NCI-H1092 (cell line): ENCODE results near the gene FBXL4.
A peak's percentile ranks its signal among the peaks of the same experiment; 100 is the strongest.

Source experiments
- DNase-seq: peaks from one replicate; lab custom pipeline; 2025; lab: John Stamatoyannopoulos, UW

Gene FBXL4

GRCh38 chr6:98947411-98948292, at the start of gene FBXL4:
Gene FBXL4 (minus strand): TSS chr6:98947946. CDS start chr6:98926988, 20,958 bp downstream.
- DNase-seq: peak; percentile 54

DNA sequence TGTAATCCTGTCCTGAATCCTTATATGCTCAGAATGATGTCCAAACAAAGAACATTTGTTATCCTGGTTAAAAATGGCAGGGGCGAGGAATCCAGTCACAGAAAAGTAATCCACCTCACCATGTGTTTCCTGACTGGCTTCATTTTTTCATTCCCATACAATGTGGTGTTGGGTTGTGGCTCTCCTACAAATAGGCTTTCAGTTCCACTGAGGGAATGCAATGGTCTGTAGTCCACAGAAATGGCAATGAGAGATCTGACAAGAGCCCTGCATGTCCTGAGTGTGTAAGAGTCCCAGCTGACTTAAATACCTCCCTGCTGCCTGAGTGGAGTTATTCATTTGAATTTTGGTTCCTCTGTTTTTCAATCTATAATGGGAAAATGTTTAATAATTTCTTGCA, 47.4 kb upstream of the FBXL4 start:
- no peak for DNase-seq

DNA sequence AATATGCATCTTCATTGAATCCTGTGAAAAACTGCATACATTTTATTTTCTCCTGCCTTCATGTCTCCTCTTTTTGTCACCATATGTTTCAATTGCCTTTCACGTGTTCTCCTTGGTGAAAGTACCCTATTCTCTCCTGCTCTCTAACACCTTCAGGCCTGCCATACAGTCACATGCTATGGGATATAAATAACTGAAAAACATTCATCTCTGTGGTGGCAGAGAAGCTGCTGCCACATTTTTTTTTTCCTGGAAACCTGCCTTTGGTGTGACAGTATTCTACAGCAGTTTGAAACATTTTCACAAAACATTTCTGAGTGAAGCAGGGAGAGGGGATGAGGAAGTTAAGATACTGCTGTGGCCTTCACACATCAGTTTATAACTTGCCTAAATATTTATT, 44.8 kb upstream of the FBXL4 start:
- no peak for DNase-seq

- DNase-seq: no peak
These were observed 38.4 kb upstream of the FBXL4 start for GRCh38 chr6:98986071-98986615.

- no peak for DNase-seq
These were observed 37.6 kb upstream of the FBXL4 start for GRCh38 chr6:98985391-98985790.

GRCh38 chr6:98984121-98984520, 36.4 kb upstream of the FBXL4 start:
- no peak for DNase-seq

DNA sequence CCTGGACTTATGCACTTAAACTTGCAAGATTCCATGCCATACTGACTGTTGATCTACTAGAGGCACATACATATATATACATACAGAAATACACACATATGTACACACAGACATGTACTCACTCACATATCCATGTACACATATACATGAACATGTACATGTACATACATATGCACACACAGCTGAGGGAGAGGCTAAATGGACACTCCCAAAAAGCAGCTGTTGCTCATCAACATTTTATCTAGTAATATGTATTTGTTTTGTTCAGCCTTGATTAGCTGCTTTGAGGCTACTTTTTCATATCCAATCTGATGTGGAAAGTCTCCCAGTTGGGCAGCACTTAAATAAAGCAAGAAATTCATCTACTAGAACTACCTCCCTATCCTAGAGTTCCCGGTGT, 33.7 kb upstream of the FBXL4 start:
- no peak for DNase-seq

DNA sequence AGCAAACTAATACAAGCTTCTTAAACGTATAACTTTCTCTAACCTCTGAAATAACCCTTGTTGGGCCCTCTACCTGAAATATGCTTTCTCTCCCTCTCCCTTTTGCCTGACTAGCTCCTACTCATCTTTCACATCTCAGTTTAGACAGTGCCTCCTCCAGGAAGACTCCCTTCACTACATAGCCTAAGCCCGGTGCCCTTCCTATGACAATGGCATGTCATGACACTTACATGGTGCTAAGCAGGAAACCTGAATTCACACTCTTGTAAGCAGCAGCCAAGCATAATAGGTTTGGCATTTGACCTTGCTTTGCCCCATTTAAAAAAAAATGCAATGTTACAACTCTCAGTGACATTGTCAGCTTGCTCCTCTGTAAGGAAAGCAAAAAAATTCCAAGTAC, 33.1 kb upstream of the FBXL4 start:
- DNase-seq: no peak

- DNase-seq: no peak
These were observed 30.0 kb upstream of the FBXL4 start for GRCh38 chr6:98977671-98978292.

DNA sequence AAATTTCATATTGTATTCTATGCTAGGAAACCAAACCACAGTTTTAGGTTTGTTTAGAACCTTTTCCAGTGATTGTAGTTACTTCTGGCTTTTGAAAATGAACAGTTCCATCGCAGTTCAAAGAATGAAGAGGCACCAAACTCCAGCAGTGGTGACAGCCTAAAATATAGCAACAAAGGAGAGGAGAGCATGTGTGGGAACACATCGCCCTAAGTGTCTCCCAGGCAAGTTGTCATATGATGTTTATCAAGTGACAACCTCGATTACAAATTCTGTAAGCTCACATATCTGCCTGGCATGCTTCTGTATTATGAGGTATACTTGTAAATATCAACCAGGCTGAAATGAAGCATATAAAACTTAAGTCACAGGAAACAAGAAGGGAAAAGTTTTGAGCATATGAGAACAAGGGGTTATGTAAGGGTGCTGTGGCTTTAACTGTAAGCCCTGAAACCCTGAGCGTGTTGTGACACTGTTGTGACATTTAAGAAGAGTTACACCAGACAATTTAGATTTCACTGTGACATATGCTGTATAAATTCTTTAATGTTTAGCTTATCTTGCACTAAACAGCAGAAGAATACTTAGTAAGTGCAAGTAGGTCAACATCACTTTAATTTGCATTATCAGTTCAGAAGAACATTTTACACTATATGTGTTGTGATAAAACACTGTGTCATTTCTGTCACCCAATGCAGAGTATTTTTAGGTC, 29.1 kb upstream of the FBXL4 start:
- DNase-seq: no peak

DNA sequence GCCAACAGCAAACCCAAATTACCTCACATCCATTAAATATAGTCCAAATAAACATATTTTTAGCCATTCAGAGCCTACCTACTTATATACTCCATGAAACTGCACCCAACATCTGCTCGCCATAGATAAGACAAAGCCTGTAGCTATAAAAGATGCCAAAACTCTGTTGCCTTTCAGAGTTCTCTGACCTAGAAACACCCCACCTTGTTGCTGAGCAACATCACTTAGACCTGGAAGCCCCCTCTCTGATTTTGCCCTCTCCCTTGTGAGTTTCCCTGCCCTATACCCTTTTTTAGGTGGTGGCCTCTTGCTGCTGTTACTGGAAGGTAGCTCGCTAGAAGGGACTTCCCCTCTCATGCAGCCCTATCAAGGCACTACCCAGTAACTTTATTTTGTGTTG, 27.7 kb upstream of the FBXL4 start:
- DNase-seq: no peak

DNA sequence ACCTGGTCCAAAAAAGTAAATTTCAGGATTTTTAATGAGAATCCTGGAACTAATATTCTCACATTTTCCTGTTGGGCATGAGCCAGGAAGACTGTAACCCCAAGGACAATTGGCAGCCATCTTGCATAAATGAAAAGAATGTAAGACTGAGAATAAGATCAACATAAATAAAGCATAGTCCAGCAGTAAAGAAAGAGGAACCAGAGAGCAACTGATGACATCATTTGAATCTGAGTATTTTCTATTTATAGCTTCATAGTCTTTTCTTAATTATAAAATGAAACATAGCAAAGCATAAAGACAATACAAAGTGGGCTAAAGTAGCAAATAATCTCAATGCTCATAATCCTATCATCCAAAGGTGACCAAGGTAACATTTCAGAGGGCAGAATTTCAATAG, 26.6 kb upstream of the FBXL4 start:
- no peak for DNase-seq

GRCh38 chr6:98973571-98973970, 25.8 kb upstream of the FBXL4 start:
- no peak for DNase-seq

GRCh38 chr6:98971303-98971702, 23.6 kb upstream of the FBXL4 start:
- DNase-seq: no peak

DNA sequence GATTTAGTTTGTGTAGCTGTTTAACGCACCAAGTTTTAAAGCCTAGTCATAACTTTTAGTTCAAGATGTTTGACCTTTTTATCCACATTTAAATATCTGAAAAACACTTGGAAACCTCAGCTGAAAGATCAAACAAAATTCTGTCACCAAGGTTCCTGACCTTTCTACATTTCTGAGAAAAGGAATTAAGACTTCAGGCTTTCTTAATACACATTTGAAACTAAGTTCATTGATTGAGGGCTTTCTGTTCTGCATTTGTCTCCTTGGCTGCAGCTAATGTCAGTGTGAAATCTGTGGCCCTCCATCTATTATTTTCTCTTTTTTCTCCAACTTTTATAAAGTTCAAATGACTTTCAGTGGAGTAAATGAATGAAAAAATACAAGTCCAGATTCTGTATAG, 22.7 kb upstream of the FBXL4 start:
- no peak for DNase-seq

- DNase-seq: no peak
These were observed 19.9 kb upstream of the FBXL4 start for GRCh38 chr6:98967616-98968015.

- DNase-seq: no peak
These were observed 11.9 kb upstream of the FBXL4 start for GRCh38 chr6:98959631-98960030.

- no peak for DNase-seq
These were observed 11.0 kb upstream of the FBXL4 start for GRCh38 chr6:98958776-98959175.

- no peak for DNase-seq
These were observed 9.7 kb upstream of the FBXL4 start for GRCh38 chr6:98957450-98957849.

- no peak for DNase-seq
These were observed 1.8 kb upstream of the FBXL4 start for GRCh38 chr6:98949589-98949988.

DNA sequence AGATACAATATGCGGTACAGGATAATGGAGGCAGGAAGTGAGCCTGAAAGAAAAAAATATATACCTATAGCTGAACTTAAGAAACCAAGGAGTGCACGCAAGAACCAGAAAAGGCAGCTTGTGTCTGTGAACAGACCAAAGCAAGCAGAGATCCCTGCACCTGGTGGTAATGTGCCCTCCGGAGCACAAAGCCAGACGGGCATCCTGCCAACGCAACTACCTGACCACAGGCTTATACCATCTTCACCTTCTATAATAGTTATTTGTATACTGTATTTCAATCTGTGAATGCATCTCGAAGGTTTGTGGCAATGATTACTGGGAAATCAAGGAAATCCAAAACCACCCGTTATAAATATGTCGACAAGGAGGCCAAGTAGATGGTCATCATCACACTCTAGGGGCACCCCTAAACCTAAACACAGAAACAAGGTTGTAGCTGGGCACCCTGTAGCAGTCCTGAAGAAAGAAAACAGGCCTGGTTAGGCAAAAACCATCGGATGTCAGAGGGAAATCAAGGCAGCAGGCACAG, 801 bp downstream of the FBXL4 start:
- DNase-seq: peak; percentile 28

GRCh38 chr6:98946266-98946878, 1.4 kb downstream of the FBXL4 start:
- DNase-seq: no peak
